Left lobe of liver (tissue), 2 donors: ENCODE results near the gene FSIP1. TPM values are rescaled to one million over a fixed set of nuclear protein-coding genes. Genes with fewer than 3 reads are reported as not detected.
A peak's percentile ranks its signal among the peaks of the same experiment; 100 is the strongest.
"Not testable (repeated sequence)": the region's sequence is repeated elsewhere in the genome, so short reads cannot be mapped to it uniquely, and the experiment has no call there.

Experiments
- ATAC-seq: fragments of 200-7000 bp; cut with Tn5 transposase; one replicate; pipeline ENCODE4 v1.9.1; 2020; ENCODE audit warnings: mild to moderate bottlenecking, moderate library complexity
- DNase-seq: peaks from one replicate; pipeline ENCODE4 v3.0.0-alpha.2; 2020; ENCODE audit warnings: low spot score
- total RNA-seq: library from RNA; stranded (reverse); gene quantifications from one replicate; pipeline ENCODE4 v1.2.1, GENCODE V29; 2021
- donor health status: DM: no; HTN: no; CAD: no; lungs with moderate emphysema.
- donor health status: DM: no; HTN: yes; CAD: no.

The FSIP1 gene
- not detected for total RNA-seq

GRCh38 chr15:39782441-39783138 lies at the start of gene FSIP1:
TSS of gene FSIP1 (minus strand) at chr15:39782841. CDS start at chr15:39776524, 6,317 bp downstream.
- ATAC-seq (peak; percentile 95), DNase-seq (peak; percentile 97)

GRCh38 chr15:39830166-39830565 lies 47.5 kb upstream of the FSIP1 start:
- ATAC-seq: no peak
- DNase-seq: no peak

GRCh38 chr15:39828374-39828931 lies 45.8 kb upstream of the FSIP1 start:
- ATAC-seq (peak; percentile 96), DNase-seq (peak; percentile 78)

GRCh38 chr15:39826975-39827374 lies 44.3 kb upstream of the FSIP1 start:
- ATAC-seq: no peak

GRCh38 chr15:39823634-39824033 lies 41.0 kb upstream of the FSIP1 start:
- ATAC-seq (no peak), DNase-seq (no peak)

More at GRCh38 chr15:39826975-39827374, 44.3 kb upstream of the FSIP1 start:
- DNase-seq: no peak

GRCh38 chr15:39820050-39820602 lies 37.5 kb upstream of the FSIP1 start:
- ATAC-seq: no peak

GRCh38 chr15:39819533-39819932 lies 36.9 kb upstream of the FSIP1 start:
- no peak for DNase-seq
- no peak for ATAC-seq

More at GRCh38 chr15:39820050-39820602, 37.5 kb upstream of the FSIP1 start:
- DNase-seq: no peak

GRCh38 chr15:39817892-39818291 lies 35.3 kb upstream of the FSIP1 start:
- ATAC-seq: no peak
- DNase-seq: no peak

- no peak for ATAC-seq
- no peak for DNase-seq
These were observed 31.8 kb upstream of the FSIP1 start for GRCh38 chr15:39814489-39814888.

- not testable (repeated sequence) for ATAC-seq, DNase-seq
These were observed 30.0 kb upstream of the FSIP1 start for GRCh38 chr15:39812651-39813050.

- ATAC-seq: no peak
These were observed 26.3 kb upstream of the FSIP1 start for GRCh38 chr15:39808909-39809308.

GRCh38 chr15:39807791-39808190 lies 25.1 kb upstream of the FSIP1 start:
- DNase-seq (no peak), ATAC-seq (no peak)

More at GRCh38 chr15:39808909-39809308, 26.3 kb upstream of the FSIP1 start:
- no peak for DNase-seq

GRCh38 chr15:39804026-39804425 lies 21.4 kb upstream of the FSIP1 start:
- peak; percentile 75 for ATAC-seq
- DNase-seq: no peak

GRCh38 chr15:39803016-39803415 lies 20.4 kb upstream of the FSIP1 start:
- DNase-seq (no peak), ATAC-seq (no peak)

- DNase-seq (peak; percentile 55), ATAC-seq (peak; percentile 96)
These were observed 19.1 kb upstream of the FSIP1 start for GRCh38 chr15:39801641-39802309.

GRCh38 chr15:39799552-39800011 lies 16.9 kb upstream of the FSIP1 start:
- ATAC-seq: no peak

GRCh38 chr15:39798382-39798781 lies 15.7 kb upstream of the FSIP1 start:
- DNase-seq (no peak), ATAC-seq (no peak)

More at GRCh38 chr15:39799552-39800011, 16.9 kb upstream of the FSIP1 start:
- no peak for DNase-seq

- ATAC-seq (no peak), DNase-seq (no peak)
These were observed 14.8 kb upstream of the FSIP1 start for GRCh38 chr15:39797407-39797806.

- ATAC-seq (no peak), DNase-seq (no peak)
These were observed 14.0 kb upstream of the FSIP1 start for GRCh38 chr15:39796601-39797000.

- ATAC-seq: no peak
- no peak for DNase-seq
These were observed 12.8 kb upstream of the FSIP1 start for GRCh38 chr15:39795486-39795885.

GRCh38 chr15:39794954-39795353 lies 12.3 kb upstream of the FSIP1 start:
- no peak for DNase-seq
- no peak for ATAC-seq
